GM12878 (cell line): ENCODE measurements around the gene ARX. TPM values are rescaled to one million over a fixed set of nuclear protein-coding genes. Genes with fewer than 3 reads are reported as not detected.

Source experiments
- ATAC-seq: fragments of 200-7000 bp; cut with Tn5 transposase; 3 replicates; pipeline ENCODE4 v1.9.1; 2020; ENCODE audit warnings: mild to moderate bottlenecking, moderate library complexity
- BruUV-seq: library from RNA; stranded (reverse); fragments of 400-500 nt; replicated peaks from 2 replicates; lab custom pipeline; 2021; lab: Mats Ljungman, UMichigan
- CTCF ChIA-PET: fragments of 300-600 bp; sonication (Branson Sonifier 250); formaldehyde crosslinking; extraction: SDS; loops from one replicate; lab custom pipeline; 2021; ENCODE audit warnings: inconsistent platforms; lab: Yijun Ruan, JAX
- POLR2A ChIA-PET: fragments of 350-600 bp; formaldehyde crosslinking; extraction: SDS; loops from one replicate; lab custom pipeline; 2021; ENCODE audit warnings: inconsistent platforms; lab: Charles Lee
- RAD21 ChIA-PET: fragments of 300-600 bp; sonication (Branson Sonifier 250); formaldehyde crosslinking; loops from one replicate; lab custom pipeline; 2023; ENCODE audit warnings: antibody characterized with exemption; ENCODE audit not compliant: unreplicated experiment; lab: Charles Lee
- SMC1A ChIA-PET: fragments of 300-600 bp; sonication (Branson Sonifier 250); formaldehyde crosslinking; loops from one replicate; lab custom pipeline; 2023; ENCODE audit not compliant: unreplicated experiment, uncharacterized antibody; lab: Charles Lee
- DNase-seq: peaks from one replicate; pipeline ENCODE4 v3.0.0-alpha.2; 2011; ENCODE audit warnings: low read depth, low spot score
- FAIRE-seq: peaks from 3 replicates; lab custom pipeline; 2011; peaks lifted over from hg19 to GRCh38; lab: Jason Lieb, UNC
- H2AFZ ChIP-seq: 2 replicates; pipeline ENCODE4 v1.6.0; 2011; ENCODE audit warnings: low read depth, low read length, control low read depth; ENCODE audit not compliant: control insufficient read depth
- H3K27ac ChIP-seq: 2 replicates; pipeline ENCODE4 v1.5.1; 2011; ENCODE audit warnings: control low read depth; ENCODE audit not compliant: control insufficient read depth, insufficient read depth
- H3K27me3 ChIP-seq, 2 experiments: replicated peaks in 1 of 2; 2 replicates each; pipeline versions ENCODE4 v1.6.0 to v1.6.1; 2011; ENCODE audit warnings: low read length in 1 of 2; ENCODE audit not compliant: control insufficient read depth in 2 of 2, insufficient read depth in 2 of 2
- H3K36me3 ChIP-seq, 2 experiments: 2 replicates each; pipeline ENCODE4 v1.5.1; 2011; ENCODE audit warnings: low read length in 1 of 2; ENCODE audit not compliant: control insufficient read depth in 2 of 2, insufficient read depth in 2 of 2
- H3K4me1 ChIP-seq: 2 replicates; pipeline ENCODE4 v1.6.1; 2011; ENCODE audit warnings: mild to moderate bottlenecking, low read length, moderate library complexity, mixed read lengths; ENCODE audit not compliant: control insufficient read depth, insufficient read depth
- H3K4me2 ChIP-seq: 2 replicates; pipeline ENCODE4 v1.6.0; 2011; ENCODE audit warnings: control low read depth; ENCODE audit not compliant: control insufficient read depth, insufficient read depth
- H3K4me3 ChIP-seq: fragments of 200-600 bp; sonication (generic); 2 replicates; pipeline ENCODE4 v1.5.1; 2016
- H3K79me2 ChIP-seq: 2 replicates; pipeline ENCODE4 v1.6.0; 2011; ENCODE audit warnings: low read length; ENCODE audit not compliant: control insufficient read depth, insufficient read depth
- H3K9ac ChIP-seq: 2 replicates; pipeline ENCODE4 v1.8.0; 2011; ENCODE audit warnings: low read length, control low read depth, mixed read lengths; ENCODE audit not compliant: control insufficient read depth, insufficient read depth
- H3K9me3 ChIP-seq: replicated peaks from 3 replicates; pipeline ENCODE4 v1.5.1; 2011; ENCODE audit warnings: mild to moderate bottlenecking, low read length; ENCODE audit not compliant: control insufficient read depth, insufficient read depth
- H4K20me1 ChIP-seq: 2 replicates; pipeline ENCODE4 v1.6.0; 2011; ENCODE audit not compliant: control insufficient read depth, insufficient read depth
- CUX1 ChIP-seq: IDR thresholded peaks from 2 replicates; pipeline ENCODE4 v1.6.1; 2012; ENCODE audit warnings: improper control_type of control experiment, low read depth, low read length; ENCODE audit not compliant: insufficient replicate concordance
- HDAC2 ChIP-seq: fragments of 200-600 bp; sonication (generic); IDR thresholded peaks from 2 replicates; pipeline ENCODE4 v1.6.1; 2017
- LARP7 ChIP-seq: fragments of 450-650 bp; IDR thresholded peaks from 2 replicates; pipeline ENCODE4 v1.6.1; 2017; ENCODE audit warnings: mild to moderate bottlenecking
- MEF2A ChIP-seq: IDR thresholded peaks from 2 replicates; pipeline ENCODE4 v1.6.1; 2011; ENCODE audit warnings: low read depth, mild to moderate bottlenecking, low read length, moderate library complexity; ENCODE audit not compliant: insufficient read depth
- MXI1 ChIP-seq: fragments of 150-350 bp; IDR thresholded peaks from 2 replicates; pipeline ENCODE4 v1.6.1; 2011; ENCODE audit warnings: low read depth, mild to moderate bottlenecking, inconsistent platforms, low read length, improper control_type of control experiment
- NFYA ChIP-seq: IDR thresholded peaks from 2 replicates; pipeline ENCODE4 v1.6.1; 2011; ENCODE audit warnings: low read depth, mild to moderate bottlenecking, low read length, improper control_type of control experiment, borderline replicate concordance
- NR2C1 ChIP-seq: fragments of 450-650 bp; IDR thresholded peaks from 2 replicates; pipeline ENCODE4 v1.6.1; 2017; ENCODE audit warnings: antibody characterized with exemption, mild to moderate bottlenecking, moderate library complexity
- RAD51 ChIP-seq: fragments of 450-650 bp; IDR thresholded peaks from 2 replicates; pipeline ENCODE4 v1.6.1; 2016; ENCODE audit warnings: moderate library complexity, mild to moderate bottlenecking, inconsistent platforms
- SIN3A ChIP-seq: IDR thresholded peaks from 2 replicates; pipeline ENCODE4 v1.6.1; 2012; ENCODE audit warnings: low read depth, low read length, improper control_type of control experiment
- SMAD5 ChIP-seq: IDR thresholded peaks from 2 replicates; pipeline ENCODE4 v1.6.1; 2016; ENCODE audit warnings: antibody characterized with exemption, low read depth
- SP1 ChIP-seq: IDR thresholded peaks from one replicate; pipeline ENCODE4 v1.6.1; 2011; ENCODE audit warnings: low read depth, low read length
- SREBF2 ChIP-seq: IDR thresholded peaks from 2 replicates; pipeline ENCODE4 v1.6.1; 2012; ENCODE audit warnings: mild to moderate bottlenecking, low read length
- TCF7 ChIP-seq: IDR thresholded peaks from 2 replicates; pipeline ENCODE4 v1.6.1; 2014; ENCODE audit warnings: antibody characterized with exemption, borderline replicate concordance
- WGBS: methylation state at CpG from one replicate; pipeline ENCODE4 v1.1.6; 2016; ENCODE audit warnings: low lambda C conversion rate; ENCODE audit not compliant: insufficient replicate concordance, insufficient coverage; ENCODE audit errors: missing lambda C conversion rate; 5-methylcytosine and 5-hydroxymethylcytosine counted together
- in situ Hi-C: fragments of 300-500 bp; cut with MboI; formaldehyde crosslinking; loops from 9 replicates; pipeline ENCODE4 v1.14.3; 2018; ENCODE audit warnings: mixed read lengths
- intact Hi-C: fragments of 100-400 bp; cut with micrococcal nuclease; formaldehyde crosslinking; loops from one replicate; pipeline ENCODE4 v1.14.2; 2022; ENCODE audit not compliant: unreplicated experiment
- polyA plus RNA-seq, 11 experiments: library from polyadenylated mRNA; depleted of rRNA in 4 of 11; unstranded in 6 of 11; stranded (reverse) in 5 of 11; fragments of >200 nt; fragmentation: Nextera tagmentation in 4 of 11; fragmentation: Illumina TruSeq in 1 of 11; extraction: Ambion mirVana in 4 of 11; extraction: Trizol in 1 of 11; gene quantifications; 1 replicate in 1 of 11; 2 replicates in 10 of 11; pipeline versions ENCODE4 v1.2.1 to v1.2.3, GENCODE V29; 2011 to 2016; ENCODE audit warnings: inconsistent platforms in 2 of 11, missing spikeins in 2 of 11, low read depth in 1 of 11
- total RNA-seq, 4 experiments: library from RNA; depleted of rRNA in 3 of 4; stranded (reverse); fragments of >200 nt in 3 of 4; fragmentation: Illumina TruSeq in 1 of 4; extraction: Trizol in 1 of 4; gene quantifications; 2 replicates each; pipeline versions ENCODE4 v1.2.1 to v1.2.3, GENCODE V29; 2013 to 2021
- TF ChIP-seq, protein P1 (sequence below): fragments of 450-650 bp; IDR thresholded peaks from 2 replicates; pipeline ENCODE4 v1.6.1; 2014; ENCODE audit warnings: mild to moderate bottlenecking
- TF ChIP-seq, protein P2 (sequence below): IDR thresholded peaks from 2 replicates; pipeline ENCODE4 v1.6.1; 2012; ENCODE audit warnings: low read depth, low read length, improper control_type of control experiment

Gene ARX
- total and polyA plus RNA-seq, 10 of the 15 experiments (the other 5 are each of a cell fraction or from before 2014, with no cell fraction given), result 0.03 TPM; not detected in 9

DNA sequence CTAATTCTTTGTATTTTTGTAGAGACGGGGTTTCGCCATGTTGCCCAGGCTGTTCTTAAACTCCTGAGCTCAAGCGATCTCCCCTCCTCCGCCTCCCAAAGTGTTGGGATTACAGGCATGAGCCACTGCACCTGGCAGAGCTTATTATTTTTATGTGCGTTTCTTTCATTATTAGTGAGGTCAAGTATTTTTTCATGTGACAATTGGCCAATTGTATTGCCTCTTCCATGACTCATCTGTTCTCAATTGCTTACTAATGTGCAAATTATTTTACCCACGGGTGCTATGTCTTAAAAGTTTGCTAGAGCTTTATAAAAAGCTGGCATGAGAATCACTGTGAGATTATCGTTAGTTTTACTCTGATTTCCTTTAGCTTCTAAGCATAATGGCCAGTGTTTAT, 13.0 kb upstream of the ARX start:
- in situ Hi-C loops (no loop called here), intact Hi-C loops (no loop called here)
- ChIA-PET SMC1A (interaction anchor here (0.8 kb wide), 1 partner anchor 190 kb away, joined by 3 read pairs; no protein-coding TSS in a partner anchor), RAD21 (interaction anchor here (0.6 kb wide), 1 partner anchor 39 kb away, joined by 3 read pairs; no protein-coding TSS in a partner anchor), POLR2A (no interaction called here), CTCF (interaction anchor here (0.8 kb wide), 1 partner anchor 190 kb away, joined by 3 read pairs; no protein-coding TSS in a partner anchor)
- Histone ChIP-seq H3K9ac (no peak overlapping the region), H3K27me3 (peaks cover 2 to 3% of the 10 kb centered on the region in 2 experiments; a peak in 1 of 4 replicates), H4K20me1 (no peaks in the 10 kb centered on the region), H3K4me3 (no peak overlapping the region), H3K4me1 (no peaks in the 10 kb centered on the region), H3K79me2 (no peaks in the 10 kb centered on the region), H3K9me3 (no peaks in the 10 kb centered on the region), H3K36me3 (no peaks in the 10 kb centered on the region), H3K27ac (no peak overlapping the region), H3K4me2 (no peak overlapping the region), H2AFZ (no peak overlapping the region)
- WGBS, result 55% methylated on average over 7 of the region's 7 CpGs
- no peak for FAIRE-seq
- ATAC-seq, result no peak
- no TSS peak for BruUV-seq
- DNase-seq, result no peak
- TF ChIP-seq CUX1 (no peak), RAD51 (no peak), NFYA (no peak), MXI1 (no peak), MEF2A (no peak), NR2C1 (no peak), SREBF2 (no peak), LARP7 (no peak), SMAD5 (no peak), TCF7 (no peak), SP1 (no peak), HDAC2 (no peak), SIN3A (no peak)
- TF ChIP-seq, protein P1, sequence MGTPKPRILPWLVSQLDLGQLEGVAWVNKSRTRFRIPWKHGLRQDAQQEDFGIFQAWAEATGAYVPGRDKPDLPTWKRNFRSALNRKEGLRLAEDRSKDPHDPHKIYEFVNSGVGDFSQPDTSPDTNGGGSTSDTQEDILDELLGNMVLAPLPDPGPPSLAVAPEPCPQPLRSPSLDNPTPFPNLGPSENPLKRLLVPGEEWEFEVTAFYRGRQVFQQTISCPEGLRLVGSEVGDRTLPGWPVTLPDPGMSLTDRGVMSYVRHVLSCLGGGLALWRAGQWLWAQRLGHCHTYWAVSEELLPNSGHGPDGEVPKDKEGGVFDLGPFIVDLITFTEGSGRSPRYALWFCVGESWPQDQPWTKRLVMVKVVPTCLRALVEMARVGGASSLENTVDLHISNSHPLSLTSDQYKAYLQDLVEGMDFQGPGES, result no peak
- TF ChIP-seq, protein P2, sequence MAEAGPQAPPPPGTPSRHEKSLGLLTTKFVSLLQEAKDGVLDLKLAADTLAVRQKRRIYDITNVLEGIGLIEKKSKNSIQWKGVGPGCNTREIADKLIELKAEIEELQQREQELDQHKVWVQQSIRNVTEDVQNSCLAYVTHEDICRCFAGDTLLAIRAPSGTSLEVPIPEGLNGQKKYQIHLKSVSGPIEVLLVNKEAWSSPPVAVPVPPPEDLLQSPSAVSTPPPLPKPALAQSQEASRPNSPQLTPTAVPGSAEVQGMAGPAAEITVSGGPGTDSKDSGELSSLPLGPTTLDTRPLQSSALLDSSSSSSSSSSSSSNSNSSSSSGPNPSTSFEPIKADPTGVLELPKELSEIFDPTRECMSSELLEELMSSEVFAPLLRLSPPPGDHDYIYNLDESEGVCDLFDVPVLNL, result no peak
